Kasumi-1 (cell line): Measurements from ENCODE around the gene MARVELD2.
"Not testable (repeated sequence)": the region's sequence is repeated elsewhere in the genome, so short reads cannot be mapped to it uniquely, and the experiment has no call there.

Experiments used
- DNase-seq, 2 experiments: peaks; one replicate each; lab custom pipeline; 2025; lab: John Stamatoyannopoulos, UW

MARVELD2 gene, protein sequence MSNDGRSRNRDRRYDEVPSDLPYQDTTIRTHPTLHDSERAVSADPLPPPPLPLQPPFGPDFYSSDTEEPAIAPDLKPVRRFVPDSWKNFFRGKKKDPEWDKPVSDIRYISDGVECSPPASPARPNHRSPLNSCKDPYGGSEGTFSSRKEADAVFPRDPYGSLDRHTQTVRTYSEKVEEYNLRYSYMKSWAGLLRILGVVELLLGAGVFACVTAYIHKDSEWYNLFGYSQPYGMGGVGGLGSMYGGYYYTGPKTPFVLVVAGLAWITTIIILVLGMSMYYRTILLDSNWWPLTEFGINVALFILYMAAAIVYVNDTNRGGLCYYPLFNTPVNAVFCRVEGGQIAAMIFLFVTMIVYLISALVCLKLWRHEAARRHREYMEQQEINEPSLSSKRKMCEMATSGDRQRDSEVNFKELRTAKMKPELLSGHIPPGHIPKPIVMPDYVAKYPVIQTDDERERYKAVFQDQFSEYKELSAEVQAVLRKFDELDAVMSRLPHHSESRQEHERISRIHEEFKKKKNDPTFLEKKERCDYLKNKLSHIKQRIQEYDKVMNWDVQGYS

DNA sequence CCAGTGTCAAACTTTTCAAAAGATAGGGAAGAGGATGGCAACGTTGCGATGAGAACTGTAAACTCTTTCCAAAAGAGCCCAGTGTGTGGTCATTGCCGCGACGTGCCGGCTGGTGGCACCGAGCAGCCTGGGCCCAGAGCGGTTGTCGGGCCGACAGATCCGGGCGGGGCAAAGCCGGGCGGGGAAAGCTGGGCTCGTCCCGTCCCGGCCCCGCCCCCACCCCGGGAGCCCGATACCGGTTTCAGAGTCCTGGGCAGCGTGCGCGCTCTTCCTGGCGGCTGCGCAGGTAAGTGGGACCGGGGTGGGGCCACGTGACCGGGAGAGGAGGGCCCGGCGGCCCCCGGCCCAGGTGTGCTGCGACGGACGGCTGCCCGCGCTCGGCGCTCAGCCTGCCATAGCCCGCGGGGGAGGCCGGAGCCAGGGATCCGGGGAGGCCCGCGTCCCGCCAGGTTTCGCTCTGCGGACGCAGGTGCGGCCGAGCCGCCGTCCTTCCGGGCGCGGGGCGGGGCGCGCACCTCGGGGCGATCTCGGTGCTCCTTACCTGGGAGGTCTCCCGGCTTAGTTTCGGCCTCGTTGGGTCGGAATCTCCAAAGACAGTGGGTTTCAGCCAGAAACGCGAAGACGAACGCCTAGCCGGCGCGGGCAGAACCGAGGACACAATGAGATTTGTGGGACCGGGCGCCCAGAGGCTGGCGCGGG lies at the start of gene MARVELD2:
Gene MARVELD2 (plus strand): TSS at position 232 of the 699 bp plus-strand sequence. CDS start 4,270 bp downstream, outside the sequence.
- DNase-seq = no peak

DNA sequence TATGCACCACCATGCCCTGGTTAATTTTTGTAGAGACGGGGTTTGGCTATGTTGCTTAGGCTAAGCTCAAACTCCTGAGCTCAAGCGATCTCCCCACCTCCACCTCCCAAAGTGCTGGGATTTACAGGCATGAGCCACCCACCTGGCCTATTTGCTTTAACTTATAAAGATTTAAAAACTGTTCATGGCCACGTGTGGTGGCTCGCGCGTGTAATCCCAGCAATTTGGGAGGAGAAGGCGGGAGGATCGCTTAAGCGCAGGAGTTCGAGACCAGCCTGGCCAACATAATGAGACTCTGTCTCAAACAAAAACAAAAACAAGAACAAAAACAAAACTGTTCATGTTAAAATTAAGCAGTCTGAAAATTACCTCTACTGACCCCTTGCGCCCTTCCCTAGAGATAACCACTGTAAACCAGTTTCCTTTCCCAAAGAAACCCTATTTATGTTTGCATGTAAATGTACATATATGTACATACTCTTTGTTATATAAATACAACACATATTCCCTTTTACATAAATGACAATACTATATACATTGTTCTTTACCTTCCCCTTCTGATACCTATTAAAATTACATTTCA lies 47.1 kb upstream of the MARVELD2 start:
- peak; percentile 64 to 65 for DNase-seq

DNA sequence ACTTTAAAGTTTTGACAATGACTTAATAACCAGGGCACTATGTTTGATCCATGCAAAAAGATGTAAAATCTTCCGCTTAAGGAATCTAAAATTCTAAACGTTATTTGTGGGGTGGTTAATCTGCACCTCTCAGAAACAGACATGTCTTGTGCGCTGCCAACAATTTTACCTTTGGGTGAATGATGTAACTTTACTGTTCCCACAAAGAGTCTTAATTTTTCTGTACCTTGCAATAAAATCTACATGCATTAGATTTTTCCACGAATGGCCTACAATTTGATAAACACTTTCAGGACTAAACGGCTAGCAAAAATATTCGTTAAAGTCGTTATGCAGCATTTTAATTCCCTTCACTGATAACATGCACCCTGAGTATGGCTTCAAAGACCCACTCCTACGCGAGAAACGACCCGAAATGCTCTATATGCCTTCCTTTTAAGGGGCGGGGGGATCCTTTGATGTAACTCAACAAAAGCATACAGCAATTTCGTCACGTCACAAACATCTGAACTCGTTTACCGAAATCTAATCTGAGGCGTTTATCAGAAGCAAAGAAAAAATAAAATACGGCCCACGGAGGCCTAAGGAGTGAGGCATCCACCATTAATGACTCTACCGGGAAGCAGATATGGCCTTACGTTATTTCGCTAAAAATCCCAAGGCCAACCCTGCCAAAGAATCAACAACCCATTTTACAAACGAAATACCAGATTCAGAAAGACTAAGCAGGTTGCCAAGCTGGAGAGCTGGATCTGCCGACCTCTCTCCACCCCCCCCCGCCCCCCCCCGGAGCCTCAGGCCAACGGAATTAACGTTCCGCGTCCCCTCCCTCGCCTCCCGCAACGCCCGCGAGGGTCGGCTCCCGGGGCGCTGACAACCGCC lies 46.2 kb upstream of the MARVELD2 start:
- peak in 1 of 2 experiments; percentile 47 for DNase-seq

DNA sequence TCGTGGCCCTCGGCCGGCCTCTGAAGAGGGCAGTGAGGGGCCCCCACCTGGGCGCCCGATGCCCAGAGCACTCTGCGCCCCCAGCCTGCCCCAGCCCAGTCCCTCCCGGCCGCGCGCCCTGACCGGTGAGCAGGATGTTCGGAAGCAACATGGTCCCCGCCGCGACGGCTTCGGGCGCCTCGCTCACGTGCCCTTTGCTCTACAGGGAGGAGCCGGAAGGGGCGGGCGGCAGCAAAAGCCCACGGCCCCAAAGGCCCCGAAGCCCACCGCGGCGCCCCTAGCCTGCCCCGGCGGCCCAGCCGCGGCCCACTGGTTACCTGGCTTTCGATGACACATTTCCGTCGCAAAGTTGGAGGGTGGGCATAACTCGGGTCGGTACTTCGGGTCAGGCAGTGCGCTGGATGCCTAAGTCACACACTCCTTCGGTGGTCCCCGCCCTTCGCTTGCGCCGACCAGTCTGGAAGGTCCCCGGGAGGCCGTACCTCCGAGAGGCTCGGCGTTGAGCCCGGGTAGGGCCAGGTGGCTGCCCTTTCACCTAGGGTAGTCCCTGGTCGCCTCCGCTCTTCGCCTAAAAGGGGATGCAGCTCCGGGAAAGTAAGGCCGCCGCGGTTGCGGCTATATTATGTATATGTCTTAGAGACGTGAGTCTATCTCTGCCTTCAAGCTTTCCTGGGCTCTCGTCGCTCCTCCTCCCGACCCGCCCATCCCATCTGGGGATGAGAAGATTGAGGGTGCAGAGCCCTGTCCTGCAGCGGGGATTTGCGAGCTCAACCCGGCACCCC lies 45.4 kb upstream of the MARVELD2 start, which contains the start of the genes AK6, RAD17 and TAF9:
Gene AK6 (minus strand): TSS at position 181 of the 782 bp plus-strand sequence. CDS start 30 bp downstream, at position 151.
Gene RAD17 (plus strand): TSS at position 479 of the 782 bp plus-strand sequence. CDS start 2,391 bp downstream, outside the sequence.
Gene TAF9 (minus strand): TSS at position 181 of the 782 bp plus-strand sequence. CDS start 3,783 bp downstream, outside the sequence.
- peak; percentile 93 for DNase-seq

DNA sequence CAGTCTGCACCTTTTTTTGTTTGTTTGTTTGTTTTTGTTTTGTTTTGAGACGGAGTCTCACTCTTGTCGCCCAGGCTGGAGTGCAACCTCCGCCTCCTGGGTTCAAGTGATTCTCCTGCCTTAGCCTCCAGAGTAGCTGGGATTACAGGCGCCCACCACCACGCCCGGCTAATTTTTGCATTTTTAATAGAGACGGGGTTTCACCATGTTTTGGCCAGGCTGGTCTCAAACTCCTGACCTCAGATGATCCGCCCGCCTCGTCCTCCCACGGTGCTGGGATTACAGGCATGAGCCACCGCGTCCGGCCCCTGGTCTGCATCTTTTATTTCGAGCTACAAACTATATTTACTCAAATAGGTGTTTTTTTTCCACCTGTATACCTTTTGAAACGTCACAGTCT lies 44.6 kb upstream of the MARVELD2 start:
- not testable (repeated sequence) for DNase-seq

DNA sequence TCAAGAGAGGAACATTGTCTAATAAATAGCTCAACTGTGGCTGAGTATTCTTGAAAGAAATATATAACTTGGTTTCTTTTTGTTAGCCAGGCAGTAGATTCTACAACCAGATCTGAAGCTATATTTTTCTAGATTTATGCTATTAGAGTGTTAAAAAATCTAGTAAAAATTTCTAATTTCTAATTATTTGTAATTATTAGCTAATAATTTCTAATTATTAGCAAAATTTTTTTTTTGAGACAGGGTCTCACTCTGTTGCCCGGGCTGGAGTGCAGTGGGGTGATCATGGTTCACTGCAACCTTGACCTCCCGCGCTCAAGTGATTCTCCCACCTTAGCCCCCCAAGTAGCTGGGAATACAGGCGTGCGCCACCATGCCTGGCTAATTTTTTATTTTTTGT lies 42.5 kb upstream of the MARVELD2 start:
- DNase-seq = no peak

DNA sequence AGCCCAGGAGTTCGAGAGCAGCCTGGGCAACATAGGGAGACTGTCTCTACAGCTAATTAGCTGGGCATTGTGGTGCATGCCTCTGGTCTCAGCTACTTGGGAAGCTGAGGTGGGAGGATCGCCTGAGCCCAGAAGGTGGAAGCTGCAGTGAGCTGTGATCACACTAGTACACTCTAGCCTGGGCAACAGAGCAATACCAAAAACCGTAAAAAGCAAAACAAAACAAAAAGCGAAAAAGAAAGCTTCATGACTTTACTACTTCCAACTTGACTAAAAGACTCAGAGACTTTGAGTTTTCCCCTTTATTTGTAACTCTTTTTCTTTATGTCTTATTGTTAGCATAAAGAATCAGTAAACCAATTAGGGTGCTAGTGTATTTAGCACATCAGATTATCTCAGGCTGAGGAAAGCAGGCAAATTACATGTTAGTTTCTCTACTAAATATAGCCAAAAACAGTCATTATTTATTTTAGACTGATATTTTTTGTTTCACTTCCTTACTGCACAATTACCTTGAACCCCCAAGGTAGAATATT lies 39.9 kb upstream of the MARVELD2 start:
- DNase-seq = no peak

DNA sequence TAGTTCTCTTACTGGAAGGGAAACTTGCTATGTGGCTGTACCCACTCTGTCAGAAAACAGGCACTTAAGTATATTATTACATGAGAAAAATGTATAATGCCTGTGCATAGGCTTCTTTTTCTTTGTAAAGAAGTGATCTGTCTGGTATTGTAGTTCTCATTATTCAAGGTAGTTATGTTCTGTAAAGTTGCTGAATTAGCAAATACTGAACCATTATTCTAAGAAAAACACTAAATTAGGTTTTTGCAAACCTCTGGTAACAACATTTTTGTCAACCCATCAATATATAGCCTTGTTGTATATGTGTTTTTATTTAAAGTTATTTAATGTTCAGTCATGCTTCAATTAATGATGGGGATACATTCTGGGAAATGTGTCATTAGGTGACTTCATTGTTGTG lies 36.5 kb upstream of the MARVELD2 start:
- no peak for DNase-seq

DNA sequence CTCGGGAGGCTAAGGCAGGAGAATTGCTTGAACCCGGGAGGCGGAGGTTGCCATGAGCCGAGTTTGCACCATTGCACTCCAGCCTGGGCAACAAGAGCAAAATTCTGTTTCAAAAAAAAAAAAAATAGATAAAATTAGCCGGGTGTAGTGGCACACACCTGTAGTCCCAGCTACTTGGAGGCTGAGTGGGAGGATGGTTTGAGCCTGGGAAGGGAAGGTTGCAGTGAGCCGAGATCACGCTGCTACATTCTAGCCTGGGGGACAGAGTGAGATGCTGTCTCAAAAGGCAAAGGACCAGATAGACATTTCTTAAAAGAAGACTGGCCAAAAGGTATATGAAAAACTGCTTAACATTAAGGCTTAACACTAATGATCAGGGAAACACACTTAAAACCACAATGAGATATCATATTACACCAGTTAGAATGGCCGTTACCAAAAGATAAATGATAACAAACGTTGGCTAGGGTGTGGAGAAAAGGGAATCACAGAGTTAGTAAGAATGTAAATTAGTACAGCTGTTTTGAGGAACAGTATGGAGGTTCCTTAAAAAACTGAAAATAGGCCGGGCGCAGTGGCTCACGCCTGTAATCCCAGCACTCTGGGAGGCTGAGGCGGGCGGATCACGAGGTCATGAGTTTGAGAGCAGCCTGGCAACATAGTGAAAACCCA lies 10.1 kb upstream of the MARVELD2 start:
- peak in 1 of 2 experiments; percentile 15 for DNase-seq

DNA sequence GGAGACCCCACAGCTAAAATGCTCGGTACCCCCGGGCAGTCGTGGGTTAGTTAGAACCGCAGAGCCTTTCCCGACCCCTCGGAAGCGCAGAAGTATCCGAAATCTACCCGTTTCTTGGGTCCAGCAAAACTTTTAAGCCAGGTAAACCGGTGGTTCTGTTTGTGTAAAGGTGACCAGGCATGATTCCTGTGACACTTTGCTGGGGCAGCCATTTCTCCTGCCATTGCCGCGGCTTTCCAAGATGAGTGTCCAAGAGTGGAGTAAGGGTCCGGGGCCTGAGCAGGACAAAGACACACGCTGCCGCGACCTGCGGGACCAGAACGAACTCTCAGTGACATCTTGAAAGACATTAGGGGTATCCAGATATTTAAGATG lies 655 bp downstream of the MARVELD2 start:
- no peak for DNase-seq

DNA sequence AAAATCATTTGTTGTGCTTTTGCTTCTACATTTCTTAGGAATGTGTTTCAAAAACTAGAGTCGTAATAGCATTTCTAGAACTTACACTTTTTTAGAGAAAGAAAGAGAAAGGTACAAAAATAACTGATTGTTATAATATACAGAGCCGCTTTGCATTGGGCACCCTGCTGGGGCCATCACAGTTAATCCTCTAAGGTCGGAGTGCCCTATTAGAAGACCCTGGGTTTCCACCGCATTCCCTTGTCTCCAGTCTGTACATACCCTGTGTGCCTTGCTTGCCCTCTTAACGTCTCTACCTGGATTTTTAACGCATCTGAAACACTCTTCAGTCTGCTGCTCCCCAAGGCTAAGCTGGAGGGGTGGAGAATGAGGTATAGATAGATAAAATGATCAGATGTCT lies 1.3 kb downstream of the MARVELD2 start:
- no peak for DNase-seq

DNA sequence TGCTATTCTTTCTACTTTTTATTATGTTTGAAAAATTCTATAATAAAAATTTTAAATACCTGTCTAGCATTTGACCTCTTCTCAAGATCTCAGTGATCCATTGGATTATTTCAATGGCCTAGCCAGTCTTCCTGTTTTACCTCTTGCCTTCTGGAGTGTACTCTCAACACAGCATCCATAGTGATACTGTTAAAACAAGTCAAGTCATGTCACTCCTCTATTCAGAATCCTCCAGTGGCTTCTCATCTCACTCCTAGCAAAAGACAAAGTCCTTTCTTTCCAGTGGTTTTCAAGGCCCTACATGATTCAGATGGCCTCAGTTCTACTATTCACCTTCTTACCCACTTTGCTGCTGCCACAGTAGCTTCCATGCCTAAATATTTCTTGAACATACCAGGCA lies 1.8 kb downstream of the MARVELD2 start:
- no peak for DNase-seq

DNA sequence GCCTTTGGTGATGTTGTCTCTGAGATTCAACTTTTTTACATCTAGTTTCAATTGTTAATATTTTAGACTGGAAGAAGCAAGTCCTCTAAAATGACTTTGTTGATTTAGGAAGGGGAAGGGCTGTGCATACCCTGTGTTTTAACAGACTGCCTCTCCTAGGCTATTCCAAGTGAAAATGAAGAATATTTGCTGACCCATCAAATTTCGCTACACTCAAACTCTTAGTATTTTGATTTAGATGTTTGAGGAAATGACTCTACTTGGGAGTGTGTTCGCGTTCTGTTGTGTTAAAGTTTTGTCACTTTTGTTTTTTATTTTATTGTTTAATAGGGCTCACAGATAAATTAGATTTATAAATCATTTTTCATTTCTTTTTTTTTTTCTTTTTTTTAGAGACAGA lies 3.6 kb downstream of the MARVELD2 start:
- DNase-seq = no peak

DNA sequence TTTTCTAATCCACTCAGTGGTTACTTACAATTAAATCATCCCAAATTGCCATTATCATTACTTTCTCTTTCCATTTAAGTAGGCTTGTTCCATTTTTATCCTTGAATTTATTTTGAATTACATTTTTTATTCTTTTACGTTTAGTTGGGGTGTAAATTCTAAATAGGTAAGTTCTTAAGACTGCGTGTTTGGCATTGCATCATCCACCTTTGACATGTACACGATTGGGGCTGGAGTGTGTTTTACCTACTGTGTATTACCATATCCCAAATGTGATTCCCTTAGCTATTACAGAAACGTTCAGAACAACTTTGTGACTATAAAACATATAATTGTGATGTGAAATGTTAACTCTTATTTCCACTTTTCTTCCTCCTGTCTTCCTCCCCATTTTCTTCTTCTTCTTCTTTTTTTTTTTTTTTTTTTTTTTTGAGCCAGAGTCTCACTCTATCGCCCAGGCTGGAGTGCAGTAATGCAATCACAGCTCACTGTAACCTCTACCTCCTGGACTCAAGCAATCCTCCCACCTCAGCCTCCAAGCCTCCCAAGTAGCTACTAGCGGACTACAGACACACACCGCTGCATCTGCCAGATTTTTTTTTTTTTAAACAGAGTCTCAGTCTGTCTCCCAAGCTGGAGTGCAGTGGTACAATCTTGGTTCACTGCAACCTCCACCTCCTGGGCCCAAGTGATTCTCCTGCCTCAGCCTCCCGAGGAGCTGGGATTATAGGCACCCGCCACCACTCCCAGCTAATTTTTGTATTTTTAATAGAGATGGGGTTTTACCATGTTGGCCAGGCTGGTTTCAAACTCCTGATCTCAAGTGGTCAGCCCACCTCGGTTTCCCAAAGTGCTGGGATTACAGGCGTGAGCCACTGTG lies 16.7 kb downstream of the MARVELD2 start:
- no peak for DNase-seq

DNA sequence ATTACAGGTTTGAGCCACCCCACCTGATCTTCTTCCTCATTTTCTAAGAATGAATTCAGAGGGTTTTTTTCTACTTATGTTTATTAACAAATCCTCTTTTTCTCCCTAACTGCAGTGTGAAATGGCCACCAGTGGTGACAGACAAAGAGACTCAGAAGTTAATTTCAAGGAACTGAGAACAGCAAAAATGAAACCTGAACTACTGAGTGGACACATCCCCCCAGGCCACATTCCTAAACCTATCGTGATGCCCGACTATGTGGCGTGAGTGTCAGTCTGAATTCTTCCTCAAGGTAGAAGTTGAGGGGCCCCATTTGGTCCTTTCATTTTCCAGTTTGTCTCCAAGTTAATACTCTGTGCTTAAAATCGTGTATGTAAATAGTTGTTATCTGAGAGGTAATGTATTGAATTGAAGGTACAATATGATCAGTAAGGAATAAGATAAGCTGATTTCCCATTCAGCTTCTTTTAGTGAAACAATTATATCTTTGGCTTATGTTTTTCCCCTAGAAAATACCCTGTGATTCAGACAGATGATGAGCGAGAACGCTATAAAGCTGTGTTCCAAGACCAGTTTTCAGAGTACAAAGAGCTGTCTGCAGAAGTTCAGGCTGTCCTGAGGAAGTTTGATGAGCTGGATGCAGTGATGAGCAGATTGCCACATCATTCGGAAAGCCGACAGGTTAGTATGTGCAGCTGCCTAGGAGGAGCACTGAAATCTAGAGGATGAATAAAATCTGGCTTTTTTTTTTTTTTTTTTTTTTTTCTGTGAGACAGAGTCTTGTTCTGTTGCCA lies 17.7 kb downstream of the MARVELD2 start:
- DNase-seq = no peak

DNA sequence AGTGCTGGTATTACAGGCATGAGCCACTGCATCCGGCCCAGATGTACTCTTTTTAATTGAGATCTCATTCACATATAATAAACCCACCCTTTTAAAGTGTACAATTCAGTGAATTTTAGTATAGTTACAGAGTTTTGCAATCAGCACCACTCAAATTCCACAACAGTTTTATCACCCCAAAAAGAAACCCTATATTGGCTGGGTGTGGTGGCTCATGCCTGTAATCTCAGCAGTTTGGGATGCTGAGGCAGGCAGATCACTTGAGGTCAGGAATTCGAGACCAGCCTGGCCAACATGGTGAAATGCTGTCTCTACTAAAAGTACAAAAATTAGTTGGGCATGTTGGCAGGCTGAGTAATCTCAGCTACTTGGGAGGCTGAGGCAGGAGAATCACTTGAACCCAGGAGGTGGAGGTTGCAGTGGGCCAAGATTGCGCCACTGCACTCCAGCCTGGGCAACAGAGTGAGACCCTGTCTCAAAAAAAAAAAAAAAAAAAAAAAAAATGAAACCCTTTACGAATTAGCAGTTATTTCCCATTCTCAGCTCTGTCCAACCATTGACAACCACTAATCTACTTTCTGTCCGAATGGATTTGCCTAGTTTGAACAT lies 20.5 kb downstream of the MARVELD2 start:
- DNase-seq = not testable (repeated sequence)

DNA sequence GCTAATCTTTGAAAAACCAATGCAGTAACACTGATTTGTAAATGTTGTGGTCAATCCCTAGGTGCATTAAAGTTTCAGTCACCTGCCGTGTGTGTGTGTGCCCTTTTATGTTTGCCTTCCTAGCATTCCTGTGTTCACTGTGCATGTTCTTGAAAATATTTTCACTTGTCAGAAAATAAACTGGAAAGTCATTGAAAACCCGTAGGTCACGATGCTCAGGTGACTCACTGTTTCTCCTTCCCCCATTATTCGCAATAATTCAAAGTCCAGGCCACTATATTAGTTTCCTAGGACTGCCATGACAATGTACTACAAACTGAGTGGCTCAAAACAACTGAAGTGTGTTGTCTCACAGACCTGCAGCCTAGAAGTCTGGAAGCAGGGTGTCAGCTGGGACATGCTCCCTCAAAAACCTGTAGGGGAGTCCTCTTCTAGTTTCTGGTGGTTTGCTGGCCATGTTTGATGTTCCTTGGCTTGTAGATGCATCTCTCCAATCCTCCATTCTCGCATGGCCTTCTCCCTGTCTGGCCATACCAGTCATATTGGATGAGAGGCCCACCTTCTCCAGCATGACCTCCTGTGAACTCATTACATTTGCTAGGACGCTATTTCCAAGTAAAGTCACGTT lies 29.3 kb downstream of the MARVELD2 start:
- no peak for DNase-seq
